ENCODE results near the gene KCNQ5. TPM values are rescaled to one million over a fixed set of nuclear protein-coding genes. Genes with fewer than 3 reads are reported as not detected.

Gene KCNQ5
- total RNA-seq, 1 experiment from 2014 or later, result 0.07 TPM

- no peak for DNase-seq
- no peaks in the 10 kb centered on the region for H4K20me1 ChIP-seq (ENCODE audit: control insufficient read depth, insufficient read depth, insufficient read length)
These were observed 441.0 kb downstream of the KCNQ5 start for GRCh38 chr6:73062837-73063236.

More at GRCh38 chr6:73062837-73063236, 441.0 kb downstream of the KCNQ5 start:
- no peak overlapping the region for H3K56ac ChIP-seq (ENCODE audit: insufficient read length, low read depth, low read length)
- no peaks in the 10 kb centered on the region for H3K23me2 ChIP-seq (ENCODE audit: insufficient read length, low read depth, low read length, poor library complexity, severe bottlenecking)
- Mint-ChIP-seq H3K9me3 (no peaks in the 10 kb centered on the region; a peak in 1 of 5 replicates), H3K4me3 (no peak overlapping the region), H3K27ac (no peak overlapping the region), H3K36me3 (ENCODE audit: insufficient read depth in 1 of 3, low read depth in 3 of 3) (no peaks in the 10 kb centered on the region), H3K27me3 (ENCODE audit: low read depth) (no peaks in the 10 kb centered on the region), H3K4me1 (no peaks in the 10 kb centered on the region)
- H3K27ac ChIP-seq (ENCODE audit: insufficient read length, low read depth, low read length), result no peak overlapping the region
- H3K4me2 ChIP-seq (ENCODE audit: insufficient read depth, insufficient read length, low read length), result no peak overlapping the region
- no peaks in the 10 kb centered on the region for H3K4me1 ChIP-seq (ENCODE audit: insufficient read depth, low read length)
- H3K79me2 ChIP-seq (ENCODE audit: insufficient read depth, low read length), result no peaks in the 10 kb centered on the region
- no peak overlapping the region for H2BK5ac ChIP-seq (ENCODE audit: insufficient read length, low read length)
- H3K14ac ChIP-seq (ENCODE audit: insufficient read depth, low read length), result no peak overlapping the region
- no peak overlapping the region for H3K9ac ChIP-seq (ENCODE audit: extremely low read depth, insufficient read length, low read length)
- no peak overlapping the region for H2BK15ac ChIP-seq (ENCODE audit: low read depth, low read length)
- no peak overlapping the region for H3T11ph ChIP-seq (ENCODE audit: low read length)
- no peak overlapping the region for H4K91ac ChIP-seq (ENCODE audit: insufficient read length, low read depth, low read length)
- no peak overlapping the region for H2BK12ac ChIP-seq (ENCODE audit: insufficient read length, low read depth, low read length)
- no peak overlapping the region for H4K5ac ChIP-seq (ENCODE audit: insufficient read length, low read depth, low read length)
- no peaks in the 10 kb centered on the region for H3K9me3 ChIP-seq (ENCODE audit: control insufficient read depth, low read depth, low read length)
- H4K8ac ChIP-seq (replicated peaks; ENCODE audit: insufficient read length, low read depth, low read length), result no peak overlapping the region
- H3K18ac ChIP-seq (ENCODE audit: insufficient read length, low read depth, low read length), result no peak overlapping the region
- H3K23ac ChIP-seq (ENCODE audit: insufficient read length, low read depth, low read length), result no peak overlapping the region
- H2BK20ac ChIP-seq (ENCODE audit: low read depth, low read length, poor library complexity, severe bottlenecking), result no peak overlapping the region
- H2AK5ac ChIP-seq (ENCODE audit: insufficient read length, low read length), result no peak overlapping the region
- no CpG with 5 or more reads among the region's 2 CpGs for WGBS (ENCODE audit: extremely low coverage, insufficient read length, low lambda C conversion rate)
- H2AFZ ChIP-seq (ENCODE audit: low read length), result no peak overlapping the region
- no peaks in the 10 kb centered on the region for H3K79me1 ChIP-seq (ENCODE audit: insufficient read depth, low read depth, low read length, poor library complexity, severe bottlenecking)
- H3K27me3 ChIP-seq (ENCODE audit: insufficient read depth, low read length), result no peaks in the 10 kb centered on the region
- H3K4ac ChIP-seq (ENCODE audit: low read depth, low read length), result no peak overlapping the region
- H2BK120ac ChIP-seq (ENCODE audit: low read depth, low read length, poor library complexity, severe bottlenecking), result no peak overlapping the region
- TF ChIP-seq CTCF (conservative IDR thresholded peaks at IDR 0.05), result no peak

Data from H9 (cell line).